ENCODE data around the gene CERS6.

Gene CERS6

GRCh38 chr2:168530982-168531622 is 75.0 kb downstream of the CERS6 start:
- DNase-seq (ENCODE audit: low read depth) = no peak

- no peak for DNase-seq (ENCODE audit: low read depth)
Measured at GRCh38 chr2:168534926-168535325, 78.9 kb downstream of the CERS6 start.

GRCh38 chr2:168536925-168537466 is 80.9 kb downstream of the CERS6 start:
- no peak for DNase-seq (ENCODE audit: low read depth)

- no peak for DNase-seq (ENCODE audit: low read depth)
Measured at GRCh38 chr2:168538133-168538532, 82.1 kb downstream of the CERS6 start.

- no peak for DNase-seq (ENCODE audit: low read depth)
Measured at GRCh38 chr2:168538534-168538933, 82.5 kb downstream of the CERS6 start.

- DNase-seq (ENCODE audit: low read depth) = no peak
Measured at GRCh38 chr2:168539945-168540344, 83.9 kb downstream of the CERS6 start.

GRCh38 chr2:168541858-168542257 is 85.8 kb downstream of the CERS6 start:
- no peak for DNase-seq (ENCODE audit: low read depth)

GRCh38 chr2:168543037-168543436 is 87.0 kb downstream of the CERS6 start:
- no peak for DNase-seq (ENCODE audit: low read depth)

- DNase-seq (ENCODE audit: low read depth) = no peak
Measured at GRCh38 chr2:168543935-168544334, 87.9 kb downstream of the CERS6 start.

GRCh38 chr2:168545439-168546082 is 89.5 kb downstream of the CERS6 start:
- peak; percentile 68 for DNase-seq (ENCODE audit: low read depth)

- DNase-seq (ENCODE audit: low read depth) = no peak
Measured at GRCh38 chr2:168550670-168551069, 94.6 kb downstream of the CERS6 start.

- DNase-seq (ENCODE audit: low read depth) = no peak
Measured at GRCh38 chr2:168552450-168552856, 96.4 kb downstream of the CERS6 start.

- DNase-seq (ENCODE audit: low read depth) = no peak
Measured at GRCh38 chr2:168555283-168555682, 99.2 kb downstream of the CERS6 start.

GRCh38 chr2:168559187-168559586 is 103.1 kb downstream of the CERS6 start:
- DNase-seq (ENCODE audit: low read depth) = no peak

GRCh38 chr2:168560817-168561499 is 104.9 kb downstream of the CERS6 start:
- no peak for DNase-seq (ENCODE audit: low read depth)

GRCh38 chr2:168561991-168562390 is 105.9 kb downstream of the CERS6 start:
- no peak for DNase-seq (ENCODE audit: low read depth)

- no peak for DNase-seq (ENCODE audit: low read depth)
Measured at GRCh38 chr2:168562971-168563370, 106.9 kb downstream of the CERS6 start.

GRCh38 chr2:168564641-168565040 is 108.6 kb downstream of the CERS6 start:
- DNase-seq (ENCODE audit: low read depth) = no peak

GRCh38 chr2:168565112-168565511 is 109.0 kb downstream of the CERS6 start:
- no peak for DNase-seq (ENCODE audit: low read depth)

GRCh38 chr2:168565512-168565911 is 109.4 kb downstream of the CERS6 start:
- DNase-seq (ENCODE audit: low read depth) = no peak

- no peak for DNase-seq (ENCODE audit: low read depth)
Measured at GRCh38 chr2:168566974-168567665, 111.0 kb downstream of the CERS6 start.

GRCh38 chr2:168567836-168568235 is 111.8 kb downstream of the CERS6 start:
- DNase-seq (ENCODE audit: low read depth) = no peak

Measured in HS-27A (cell line).